ENCODE results near the gene RAB40A.
"Not testable (repeated sequence)": the region's sequence is repeated elsewhere in the genome, so short reads cannot be mapped to it uniquely, and the experiment has no call there.

RAB40A gene

DNA sequence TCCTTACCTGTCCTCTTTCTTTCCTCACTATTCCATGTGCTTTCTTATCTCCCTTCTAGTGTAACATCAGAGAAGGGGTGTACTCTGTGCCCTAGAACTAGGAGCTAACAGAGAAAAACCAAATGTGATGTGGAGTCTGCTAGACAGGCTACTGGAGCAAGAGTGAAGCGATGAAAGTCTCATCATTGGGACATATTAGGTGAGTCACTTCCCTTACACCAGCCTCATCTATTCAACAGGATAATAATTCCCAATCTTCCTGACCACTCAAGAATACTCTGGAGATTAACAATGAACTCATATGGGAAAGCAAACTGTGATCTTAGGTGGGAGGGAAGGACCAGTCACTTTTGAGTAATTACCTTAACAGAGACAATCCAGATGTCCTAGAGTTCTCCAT, 58.1 kb downstream of the RAB40A start:
- no peak for DNase-seq (ENCODE audit: low spot score)

DNA sequence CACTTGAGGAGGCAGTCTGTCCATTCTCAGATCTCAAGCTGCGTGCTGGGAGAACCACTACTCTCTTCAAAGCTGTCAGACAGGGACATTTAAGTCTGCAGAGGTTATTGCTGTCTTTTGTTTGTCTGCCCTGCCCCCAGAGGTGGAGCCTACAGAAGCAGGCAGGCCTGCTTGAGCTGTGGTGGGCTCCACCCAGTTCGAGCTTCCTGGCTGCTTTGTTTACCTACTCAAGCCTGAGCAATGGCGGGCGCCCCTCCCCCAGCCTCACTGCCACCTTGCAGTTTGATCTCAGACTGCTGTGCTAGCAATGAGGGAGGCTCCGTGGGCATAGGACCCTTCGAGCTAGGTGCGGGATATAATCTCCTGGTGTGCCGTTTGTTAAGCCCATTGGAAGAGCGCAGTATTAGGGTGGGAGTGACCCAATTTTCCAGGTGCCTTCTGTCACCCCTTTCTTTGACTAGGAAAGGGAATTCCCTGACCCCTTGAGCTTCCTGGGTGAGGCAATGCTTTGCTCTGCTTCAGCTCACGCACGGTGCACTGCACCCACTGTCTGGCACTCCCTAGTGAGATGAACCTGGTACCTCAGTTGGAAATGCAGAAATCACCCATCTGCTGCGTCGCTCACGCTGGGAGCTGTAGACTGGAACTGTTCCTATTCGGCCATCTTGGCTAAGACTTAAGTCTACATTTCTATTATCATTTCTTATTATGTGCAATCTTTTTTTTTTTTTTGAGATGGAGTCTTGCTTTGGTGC, 59.1 kb downstream of the RAB40A start:
- DNase-seq (ENCODE audit: low spot score) = not testable (repeated sequence)

DNA sequence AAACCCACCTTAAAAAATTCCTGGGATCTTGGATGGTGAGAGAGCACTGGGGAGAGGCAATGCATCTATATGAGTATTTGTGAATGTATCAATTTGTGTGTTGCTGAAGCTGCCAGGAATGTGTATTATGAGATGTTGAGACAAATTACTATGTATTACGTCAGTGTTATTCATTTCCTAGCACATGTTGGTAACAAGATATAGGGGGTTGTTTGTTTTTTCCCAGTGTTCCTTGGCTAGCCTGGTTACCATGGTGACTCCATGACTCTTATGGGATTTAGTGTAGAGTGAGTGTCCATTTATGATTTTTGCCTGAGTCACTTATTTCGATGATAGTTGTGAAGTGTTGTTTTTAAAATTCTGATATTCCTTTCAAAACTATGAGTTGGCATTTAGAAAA, 65.6 kb downstream of the RAB40A start:
- no peak for DNase-seq (ENCODE audit: low spot score)
